H1 (cell line): ENCODE data around the gene UGGT2. TPM values are rescaled to one million over a fixed set of nuclear protein-coding genes. Genes with fewer than 3 reads are reported as not detected.

ENCODE experiments used
- CTCF ChIA-PET: fragments of 300-600 bp; sonication (Branson Sonifier 250); formaldehyde crosslinking; loops from one replicate; lab custom pipeline; 2021; ENCODE audit not compliant: partially characterized antibody; lab: Charles Lee
- POLR2A ChIA-PET: fragments of 300-600 bp; sonication (Branson Sonifier 250); formaldehyde crosslinking; loops from one replicate; lab custom pipeline; 2021; ENCODE audit warnings: inconsistent platforms; ENCODE audit not compliant: partially characterized antibody; lab: Charles Lee
- DNase-seq, 2 experiments: peaks; one replicate each; pipeline versions ENCODE4 v3.0.0 to v3.0.0-alpha.2; 2010 to 2022; ENCODE audit warnings: low spot score in 2 of 2, low read depth in 1 of 2, mixed read lengths in 1 of 2
- FAIRE-seq: peaks from 2 replicates; lab custom pipeline; 2011; peaks lifted over from hg19 to GRCh38; lab: Jason Lieb, UNC
- H2AFZ ChIP-seq: 2 replicates; pipeline ENCODE4 v1.8.1; 2012; ENCODE audit warnings: low read length, inconsistent platforms
- H2AK5ac ChIP-seq: 2 replicates; pipeline ENCODE4 v1.6.1; 2013; ENCODE audit warnings: low read depth, low read length
- H2BK120ac ChIP-seq: replicated peaks from 2 replicates; pipeline ENCODE3; 2013; ENCODE audit warnings: low read depth, low read length, inconsistent platforms
- H2BK12ac ChIP-seq: 2 replicates; pipeline ENCODE4 v1.6.1; 2013; ENCODE audit warnings: low read depth, low read length
- H2BK15ac ChIP-seq: 2 replicates; pipeline ENCODE4 v1.6.1; 2013; ENCODE audit warnings: low read length
- H2BK20ac ChIP-seq: 2 replicates; pipeline ENCODE4 v1.6.1; 2013; ENCODE audit warnings: low read length
- H2BK5ac ChIP-seq: 2 replicates; pipeline ENCODE4 v1.6.1; 2013; ENCODE audit warnings: low read depth, low read length
- H3K14ac ChIP-seq: 2 replicates; pipeline ENCODE4 v1.6.1; 2013; ENCODE audit warnings: inconsistent platforms; ENCODE audit not compliant: insufficient read length
- H3K18ac ChIP-seq: 2 replicates; pipeline ENCODE4 v1.6.1; 2013; ENCODE audit warnings: low read length; ENCODE audit errors: extremely low read depth
- H3K23ac ChIP-seq: 2 replicates; pipeline ENCODE4 v1.6.1; 2013; ENCODE audit warnings: inconsistent platforms; ENCODE audit not compliant: insufficient read length
- H3K23me2 ChIP-seq: 2 replicates; pipeline ENCODE4 v1.6.1; 2013; ENCODE audit warnings: low read depth, low read length
- H3K27ac ChIP-seq: 2 replicates; pipeline ENCODE4 v1.6.1; 2011; ENCODE audit warnings: low read depth, low read length, inconsistent platforms
- H3K27me3 ChIP-seq, 4 experiments: replicated peaks in 1 of 4; 1 replicate in 1 of 4; 2 replicates in 3 of 4; pipeline versions ENCODE4 v1.6.1 to v1.8.1; 2011 to 2013; ENCODE audit warnings: low read length in 3 of 4, mild to moderate bottlenecking in 3 of 4, inconsistent platforms in 2 of 4, mixed read lengths in 2 of 4, moderate library complexity in 1 of 4; ENCODE audit not compliant: control insufficient read depth in 3 of 4, insufficient read depth in 3 of 4; ENCODE audit errors: extremely low read depth in 1 of 4
- H3K36me3 ChIP-seq, 4 experiments: 2 replicates each; pipeline versions ENCODE4 v1.6.1 to v1.8.1; 2011 to 2013; ENCODE audit warnings: mild to moderate bottlenecking in 4 of 4, low read length in 3 of 4, moderate library complexity in 2 of 4, control low read depth in 1 of 4, inconsistent platforms in 1 of 4; ENCODE audit not compliant: insufficient read depth in 4 of 4, control insufficient read depth in 2 of 4
- H3K4ac ChIP-seq: replicated peaks from 2 replicates; pipeline ENCODE3; 2013; ENCODE audit warnings: low read length, low read depth, mixed read lengths, inconsistent platforms; ENCODE audit not compliant: insufficient read length
- H3K4me1 ChIP-seq, 4 experiments: replicated peaks in 1 of 4; 1 replicate in 1 of 4; 2 replicates in 3 of 4; pipeline versions ENCODE4 v1.6.1 to v1.8.1; 2011 to 2013; ENCODE audit warnings: low read length in 3 of 4, inconsistent platforms in 2 of 4, mixed read lengths in 1 of 4; ENCODE audit not compliant: insufficient read depth in 4 of 4, control insufficient read depth in 3 of 4
- H3K4me2 ChIP-seq, 2 experiments: 2 replicates each; pipeline versions ENCODE4 v1.6.1 to v1.8.1; 2011 to 2013; ENCODE audit warnings: low read depth in 2 of 2, low read length in 2 of 2, control low read depth in 1 of 2, inconsistent platforms in 1 of 2, mild to moderate bottlenecking in 1 of 2; ENCODE audit not compliant: insufficient read depth in 1 of 2
- H3K4me3 ChIP-seq, 4 experiments: fragments of 200-600, 300-600 bp in 1 of 4; sonication (generic), shearing (Covaris generic), sonication (Bioruptor Twin) in 1 of 4; 2 replicates each; pipeline versions ENCODE4 v1.5.1 to v1.8.1; 2011 to 2016; ENCODE audit warnings: low read length in 4 of 4, low read depth in 3 of 4, control low read depth in 2 of 4, inconsistent platforms in 2 of 4, mild to moderate bottlenecking in 2 of 4, mixed read lengths in 1 of 4, moderate library complexity in 1 of 4; ENCODE audit not compliant: insufficient read depth in 2 of 4; ENCODE audit errors: extremely low read depth in 1 of 4
- H3K56ac ChIP-seq: replicated peaks from 2 replicates; pipeline ENCODE3; 2013; ENCODE audit warnings: low read depth, mild to moderate bottlenecking, mixed read lengths, low read length, inconsistent platforms; ENCODE audit not compliant: insufficient read length
- H3K79me1 ChIP-seq: 2 replicates; pipeline ENCODE4 v1.6.1; 2013; ENCODE audit warnings: low read depth, low read length, control low read depth
- H3K79me2 ChIP-seq, 2 experiments: 2 replicates each; pipeline versions ENCODE4 v1.6.1 to v1.8.1; 2012 to 2013; ENCODE audit warnings: low read length in 2 of 2, mild to moderate bottlenecking in 2 of 2, inconsistent platforms in 1 of 2; ENCODE audit not compliant: insufficient read depth in 2 of 2, control insufficient read depth in 1 of 2
- H3K9ac ChIP-seq, 4 experiments: replicated peaks in 1 of 4; 1 replicate in 1 of 4; 2 replicates in 3 of 4; pipeline versions ENCODE4 v1.6.1 to v1.8.1; 2011 to 2013; ENCODE audit warnings: low read depth in 3 of 4, low read length in 3 of 4, control low read depth in 2 of 4, mild to moderate bottlenecking in 2 of 4, moderate library complexity in 2 of 4, inconsistent platforms in 1 of 4; ENCODE audit errors: extremely low read depth in 1 of 4
- H3K9me3 ChIP-seq, 2 experiments: 2 replicates each; pipeline versions ENCODE4 v1.6.1 to v1.8.1; 2012 to 2013; ENCODE audit warnings: mild to moderate bottlenecking in 2 of 2, moderate library complexity in 2 of 2, control low read depth in 1 of 2, inconsistent platforms in 1 of 2, low read depth in 1 of 2, low read length in 1 of 2, mixed read lengths in 1 of 2; ENCODE audit not compliant: insufficient read depth in 2 of 2
- H4K20me1 ChIP-seq, 2 experiments: replicated peaks in 1 of 2; 2 replicates each; pipeline versions ENCODE3 to v1.8.1; 2011 to 2013; ENCODE audit warnings: inconsistent platforms in 2 of 2, low read length in 2 of 2, mild to moderate bottlenecking in 1 of 2; ENCODE audit not compliant: insufficient read depth in 2 of 2, control insufficient read depth in 1 of 2
- H4K5ac ChIP-seq: 2 replicates; pipeline ENCODE4 v1.6.1; 2013; ENCODE audit warnings: low read length, low read depth, mixed read lengths, inconsistent platforms; ENCODE audit not compliant: insufficient read length
- H4K8ac ChIP-seq: 2 replicates; pipeline ENCODE4 v1.8.0; 2013; ENCODE audit warnings: mild to moderate bottlenecking, moderate library complexity, low read length, inconsistent platforms; ENCODE audit not compliant: insufficient read depth; ENCODE audit errors: extremely low read depth
- H4K91ac ChIP-seq: replicated peaks from 2 replicates; pipeline ENCODE3; 2013; ENCODE audit warnings: low read length, mixed read lengths, inconsistent platforms; ENCODE audit not compliant: insufficient read length
- ASH2L ChIP-seq: fragments of 200-600, 300-600 bp; sonication (generic); IDR thresholded peaks from one replicate; pipeline ENCODE4 v1.7.1; 2017; ENCODE audit warnings: low read length
- BRCA1 ChIP-seq: IDR thresholded peaks from 2 replicates; pipeline ENCODE4 v1.6.1; 2012; ENCODE audit warnings: low read depth, low read length, improper control_type of control experiment
- CEBPB ChIP-seq: IDR thresholded peaks from 2 replicates; pipeline ENCODE4 v1.6.1; 2012; ENCODE audit warnings: low read depth, low read length
- FOSL1 ChIP-seq: IDR thresholded peaks from 2 replicates; pipeline ENCODE4 v1.6.1; 2011; ENCODE audit warnings: mild to moderate bottlenecking, low read depth, low read length, moderate library complexity; ENCODE audit not compliant: insufficient read depth
- HDAC2 ChIP-seq, 2 experiments: fragments of 300-600 bp in 1 of 2; sonication (generic) in 1 of 2; IDR thresholded peaks; 2 replicates each; pipeline ENCODE4 v1.6.1; 2011 to 2012; ENCODE audit warnings: low read depth in 2 of 2, low read length in 2 of 2, mild to moderate bottlenecking in 2 of 2, moderate library complexity in 2 of 2, borderline replicate concordance in 1 of 2, inconsistent platforms in 1 of 2
- MAX ChIP-seq: IDR thresholded peaks from 2 replicates; pipeline ENCODE4 v1.6.1; 2012; ENCODE audit warnings: inconsistent platforms
- SAP30 ChIP-seq: fragments of 300-600 bp; sonication (generic); IDR thresholded peaks from 2 replicates; pipeline ENCODE4 v1.7.1; 2012; ENCODE audit warnings: low read length, moderate library complexity, mild to moderate bottlenecking, inconsistent platforms; ENCODE audit not compliant: insufficient read depth, insufficient replicate concordance
- SIRT6 ChIP-seq: IDR thresholded peaks from one replicate; pipeline ENCODE4 v1.7.1; 2012; ENCODE audit warnings: low read length, inconsistent platforms
- SRF ChIP-seq: IDR thresholded peaks from 2 replicates; pipeline ENCODE4 v1.6.1; 2011; ENCODE audit warnings: mild to moderate bottlenecking, low read depth, low read length, moderate library complexity
- TAF1 ChIP-seq: IDR thresholded peaks from 2 replicates; pipeline ENCODE4 v1.6.1; 2011; ENCODE audit warnings: mild to moderate bottlenecking, low read depth, low read length
- WGBS, 2 experiments: shearing (Covaris generic) in 1 of 2; methylation state at CpG; one replicate each; pipeline versions ENCODE4 v1.1.6 to v1.1.7; 2013 to 2015; ENCODE audit warnings: low lambda C conversion rate in 2 of 2, mixed read lengths in 2 of 2, inconsistent platforms in 1 of 2, low coverage in 1 of 2, missing lambda C conversion rate in 1 of 2; ENCODE audit not compliant: insufficient replicate concordance in 2 of 2, insufficient coverage in 1 of 2, insufficient read length in 1 of 2; ENCODE audit errors: extremely low coverage in 1 of 2, missing lambda C conversion rate in 1 of 2; 5-methylcytosine and 5-hydroxymethylcytosine counted together
- polyA plus RNA-seq, 7 experiments: library from polyadenylated mRNA; depleted of rRNA in 3 of 7; stranded (reverse) in 5 of 7; unstranded in 2 of 7; fragments of >200 nt in 5 of 7; fragments of 200-250 nt in 2 of 7; gene quantifications; 1 replicate in 5 of 7; 2 replicates in 1 of 7; 4 replicates in 1 of 7; pipeline versions ENCODE4 v1.2.1 to v1.2.3, GENCODE V29; 2011 to 2013; ENCODE audit warnings: missing spikeins in 2 of 7, mixed read lengths in 2 of 7
- total RNA-seq: library from RNA; stranded (reverse); fragmentation: NEBNext Ultra II Directional; extraction: Animal tissue kit (Norgen Biotek cat#: 25700); gene quantifications from 2 replicates; pipeline ENCODE4 v1.2.1, GENCODE V29; 2021
- TF ChIP-seq, protein P1 (sequence below): IDR thresholded peaks from 2 replicates; pipeline ENCODE4 v1.6.1; 2011; ENCODE audit warnings: low read depth, mild to moderate bottlenecking, low read length; ENCODE audit not compliant: insufficient read depth
- TF ChIP-seq, protein P2 (sequence below): IDR thresholded peaks from 2 replicates; pipeline ENCODE4 v1.6.1; 2011; ENCODE audit warnings: low read length, improper control_type of control experiment

UGGT2 gene
- total and polyA plus RNA-seq, 2 of the 8 experiments (the other 6 are each of a cell fraction or from before 2014, with no cell fraction given): 5.9 to 25.1 TPM

DNA sequence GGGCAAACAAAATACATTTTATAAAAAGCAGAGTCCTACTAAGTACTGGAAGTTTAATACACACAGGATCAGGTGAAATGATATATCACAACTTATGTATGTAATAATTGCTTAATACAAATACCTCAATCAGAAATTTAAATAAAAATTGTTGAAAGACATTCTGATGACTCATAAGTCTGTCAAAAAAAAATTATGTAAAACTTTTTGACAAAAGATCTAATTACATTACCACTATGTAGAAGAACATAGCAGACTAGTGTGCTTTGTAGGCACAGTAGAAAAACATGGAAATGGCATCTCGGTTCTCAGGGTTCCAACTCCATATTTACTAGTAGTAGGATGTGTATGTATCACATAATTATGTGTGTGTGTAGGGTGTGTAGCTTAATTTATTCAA, 220.1 kb downstream of the UGGT2 start:
- no peak overlapping the region for H2BK5ac ChIP-seq
- no peak overlapping the region for H2AFZ ChIP-seq
- CTCF ChIA-PET: interaction anchor here (0.7 to 8.4 kb wide), 34 partner anchors 9 to 642 kb away, joined by 3 to 142 read pairs (median 5); partner anchors contain the start of gene DZIP1
- H3K4me2 ChIP-seq: no peak overlapping the region
- POLR2A ChIA-PET: no interaction called here
- no peak overlapping the region for H4K91ac ChIP-seq
- H4K8ac ChIP-seq: no peak overlapping the region
- H3K27me3 ChIP-seq: no peaks in the 10 kb centered on the region
- no peak overlapping the region for H2BK15ac ChIP-seq
- H3K18ac ChIP-seq: no peak overlapping the region
- H3K4me3 ChIP-seq: no peak overlapping the region
- no peak overlapping the region for H3K14ac ChIP-seq
- H3K23ac ChIP-seq: no peak overlapping the region
- no peaks in the 10 kb centered on the region for H3K36me3 ChIP-seq
- H4K5ac ChIP-seq: no peak overlapping the region
- no peaks in the 10 kb centered on the region for H3K79me1 ChIP-seq
- no peaks in the 10 kb centered on the region for H3K23me2 ChIP-seq
- H3K79me2 ChIP-seq: no peaks in the 10 kb centered on the region
- H3K9ac ChIP-seq: no peak overlapping the region
- H2AK5ac ChIP-seq: no peak overlapping the region
- no peak for FAIRE-seq
- 93% methylated on average over 1 of the region's 1 CpG; no CpG with 5 or more reads in 1 of the 2 experiments for WGBS, 2 experiments
- H2BK20ac ChIP-seq: no peak overlapping the region
- H2BK12ac ChIP-seq: no peak overlapping the region
- no peak overlapping the region for H3K4ac ChIP-seq
- H2BK120ac ChIP-seq: no peak overlapping the region
- H3K4me1 ChIP-seq: no peaks in the 10 kb centered on the region
- H3K56ac ChIP-seq: no peak overlapping the region
- H4K20me1 ChIP-seq: no peaks in the 10 kb centered on the region
- no peak overlapping the region for H3K27ac ChIP-seq
- no peak for DNase-seq
- H3K9me3 ChIP-seq: peaks cover 0 to 4% of the 10 kb centered on the region in 2 experiments; a peak in 1 of 4 replicates
- TF ChIP-seq CEBPB: no peak
- TF ChIP-seq, protein P1, sequence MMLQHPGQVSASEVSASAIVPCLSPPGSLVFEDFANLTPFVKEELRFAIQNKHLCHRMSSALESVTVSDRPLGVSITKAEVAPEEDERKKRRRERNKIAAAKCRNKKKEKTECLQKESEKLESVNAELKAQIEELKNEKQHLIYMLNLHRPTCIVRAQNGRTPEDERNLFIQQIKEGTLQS: no peak
- no peak for TF ChIP-seq ASH2L
- no peak for TF ChIP-seq SIRT6
- no peak for TF ChIP-seq MAX
- TF ChIP-seq TAF1: no peak
- no peak for TF ChIP-seq HDAC2 (IDR thresholded peaks at IDR 0.05; ENCODE audit: borderline replicate concordance in 1 of 2, low read depth in 2 of 2, low read length in 2 of 2)
- no peak for TF ChIP-seq BRCA1
- TF ChIP-seq, protein P2, sequence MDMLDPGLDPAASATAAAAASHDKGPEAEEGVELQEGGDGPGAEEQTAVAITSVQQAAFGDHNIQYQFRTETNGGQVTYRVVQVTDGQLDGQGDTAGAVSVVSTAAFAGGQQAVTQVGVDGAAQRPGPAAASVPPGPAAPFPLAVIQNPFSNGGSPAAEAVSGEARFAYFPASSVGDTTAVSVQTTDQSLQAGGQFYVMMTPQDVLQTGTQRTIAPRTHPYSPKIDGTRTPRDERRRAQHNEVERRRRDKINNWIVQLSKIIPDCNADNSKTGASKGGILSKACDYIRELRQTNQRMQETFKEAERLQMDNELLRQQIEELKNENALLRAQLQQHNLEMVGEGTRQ: no peak
- TF ChIP-seq SAP30: no peak
- TF ChIP-seq SRF: no peak
- no peak for TF ChIP-seq FOSL1
